Posterior vena cava (tissue), 2 donors: ENCODE measurements around the gene DNAJC11. TPM values are rescaled to one million over a fixed set of nuclear protein-coding genes. Genes with fewer than 3 reads are reported as not detected.

Experiments used
- DNase-seq: peaks from one replicate; pipeline ENCODE4 v3.0.0-alpha.2; 2020; ENCODE audit warnings: low spot score
- intact Hi-C, 2 donors: fragments of 100-400 bp; cut with DNase I; formaldehyde crosslinking; loops; one replicate each; pipeline versions ENCODE4 v1.14.1 to v1.14.2; 2022 to 2023
- total RNA-seq, 2 donors: library from RNA; stranded (reverse); fragmentation: NEBNext Ultra II Directional; extraction: Animal tissue kit (Norgen Biotek cat#: 25700); gene quantifications; one replicate each; pipeline ENCODE4 v1.2.1, GENCODE V29; 2021
- donor health status: DM: yes; HTN: yes; CAD: no.
- donor health status: DM: yes; HTN: yes; CAD: no.

DNAJC11 gene
- total RNA-seq, 2 donors from 2014 or later: 24.6 TPM

DNA sequence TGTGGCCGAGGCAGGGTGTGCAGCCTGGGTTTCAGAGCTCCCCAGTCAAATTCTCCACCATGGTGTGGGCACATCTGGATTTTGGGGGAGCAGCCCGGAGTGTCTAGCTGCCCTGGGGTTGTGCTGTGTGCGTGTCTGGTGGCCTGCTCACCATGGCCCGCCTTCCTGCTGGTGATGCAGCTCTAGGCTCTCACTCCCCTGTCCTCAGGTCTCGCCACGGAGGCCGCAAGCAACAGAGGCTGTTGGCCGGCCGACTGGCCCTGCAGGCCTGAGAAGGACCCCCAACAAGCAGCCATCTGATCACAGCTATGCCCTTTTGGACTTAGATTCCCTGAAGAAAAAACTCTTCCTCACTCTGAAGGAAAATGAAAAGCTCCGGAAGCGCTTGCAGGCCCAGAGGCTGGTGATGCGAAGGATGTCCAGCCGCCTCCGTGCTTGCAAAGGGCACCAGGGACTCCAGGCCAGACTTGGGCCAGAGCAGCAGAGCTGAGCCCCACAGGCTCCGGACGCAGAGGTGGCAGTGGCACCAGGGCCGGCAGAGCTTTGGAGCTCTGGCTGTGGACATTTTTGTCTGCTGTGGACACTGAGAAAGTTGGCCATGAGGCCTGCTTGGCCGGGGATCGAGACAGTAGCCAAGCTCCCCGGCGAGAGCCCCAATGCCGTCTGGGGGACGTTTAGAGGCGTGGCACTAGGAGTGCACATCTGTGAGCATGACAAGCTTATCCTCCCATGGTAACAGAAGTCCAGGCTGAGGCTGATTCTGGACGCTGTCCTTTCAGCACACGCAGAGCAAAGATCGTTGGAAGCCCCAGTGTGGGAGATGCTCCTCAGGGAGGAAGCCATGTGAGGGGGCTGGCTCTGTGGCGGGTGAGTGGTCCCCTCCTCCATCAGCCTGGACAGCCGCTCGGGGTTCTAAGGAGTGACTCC is 68.8 kb downstream of the DNAJC11 start:
- intact Hi-C loops: loop anchor here in 1 of 2 donors (10.0 kb wide), 1 partner anchor 78 kb away; the partner anchor contains the start of genes NOL9 and TAS1R1
- no peak for DNase-seq

- no peak for DNase-seq
- intact Hi-C loops: loop anchor here in 1 of 2 donors (10.0 kb wide), 1 partner anchor 76 kb away; the partner anchor contains the start of genes NOL9 and TAS1R1
Observed at GRCh38 chr1:6631058-6631457, 70.6 kb downstream of the DNAJC11 start.

DNA sequence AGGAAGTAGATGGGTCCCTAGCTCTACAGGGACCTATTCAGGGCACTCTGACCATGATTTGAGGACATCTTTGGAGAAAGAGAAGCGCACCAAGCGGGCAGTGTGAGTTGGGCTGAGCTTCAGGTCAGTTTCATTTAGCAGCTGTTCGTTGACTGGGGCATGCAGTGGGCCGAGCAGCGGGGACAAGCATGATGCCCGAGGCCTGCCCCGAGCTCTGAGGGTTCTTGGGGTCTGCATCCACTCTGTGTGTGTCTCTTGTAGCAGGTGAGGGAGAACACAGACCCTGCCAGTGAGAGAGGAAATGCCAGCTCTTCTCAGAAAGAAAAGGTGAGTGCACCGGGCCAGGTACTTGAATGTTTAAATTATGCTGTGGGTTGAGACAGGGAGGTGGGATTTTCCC is 71.6 kb downstream of the DNAJC11 start:
- intact Hi-C loops: loop anchor here in 1 of 2 donors (10.0 kb wide), 1 partner anchor 75 kb away; the partner anchor contains the start of genes NOL9 and TAS1R1
- DNase-seq: no peak

DNA sequence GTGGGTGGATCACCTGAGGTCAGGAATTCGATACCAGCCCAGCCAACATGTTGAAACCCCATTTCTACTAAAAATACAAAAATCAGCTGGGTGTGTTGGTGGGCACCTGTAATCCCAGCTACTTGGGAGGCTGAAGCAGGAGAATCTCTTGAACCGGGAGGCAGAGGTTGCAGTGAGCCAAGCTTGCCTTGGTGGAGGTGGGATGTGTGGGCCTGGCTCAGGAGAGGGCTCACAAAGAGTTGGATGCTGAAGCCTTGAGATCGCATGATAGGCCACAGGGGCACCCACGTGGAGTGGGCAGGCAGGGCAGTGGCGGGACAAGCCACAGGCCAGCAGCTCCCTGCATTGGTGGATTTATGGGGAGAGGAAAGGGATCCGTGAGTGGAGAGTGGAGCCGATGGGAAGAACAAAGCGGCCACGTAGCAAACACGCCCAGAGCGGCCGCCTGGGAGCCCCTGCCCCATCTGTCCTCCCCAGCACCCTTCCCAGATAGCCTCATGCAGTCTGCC is 72.6 kb downstream of the DNAJC11 start:
- intact Hi-C loops: no loop called here
- no peak for DNase-seq

DNA sequence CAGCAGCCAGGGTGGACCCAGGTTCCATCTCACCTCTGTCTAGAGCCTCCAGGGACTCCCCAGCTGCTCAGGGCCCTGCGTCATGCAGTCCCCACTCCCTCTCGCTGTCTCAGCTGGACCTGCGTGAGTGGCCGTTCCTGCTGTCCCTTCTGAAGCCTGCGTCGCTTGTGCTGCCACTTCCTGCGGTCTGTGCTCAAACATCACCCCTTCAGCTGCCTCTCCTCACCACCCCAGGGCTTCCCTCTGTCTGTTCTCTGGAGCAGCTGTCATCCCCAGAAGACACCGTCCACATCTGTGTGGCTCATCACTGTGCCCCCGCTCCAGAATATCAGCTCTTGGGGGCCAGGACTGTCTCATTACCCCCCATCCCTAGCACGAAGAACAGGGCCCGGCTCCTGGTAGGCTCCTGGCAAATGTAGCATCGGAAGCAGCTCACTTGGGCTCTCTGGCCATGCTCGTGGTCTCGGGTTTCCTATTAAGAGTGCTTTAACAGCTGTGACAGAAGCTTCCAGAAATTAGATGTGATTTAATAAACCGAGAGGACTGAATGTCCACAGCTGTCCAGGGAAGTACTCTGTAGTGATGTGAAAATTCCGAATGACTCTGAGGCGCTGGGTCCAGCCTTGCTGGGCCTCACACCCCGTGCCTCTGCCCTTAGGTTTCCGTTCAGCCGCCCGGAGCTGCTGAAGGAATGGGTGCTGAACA is 73.6 kb downstream of the DNAJC11 start:
- no peak for DNase-seq
- intact Hi-C loops: no loop called here

GRCh38 chr1:6627031-6627430 is 74.6 kb downstream of the DNAJC11 start:
- intact Hi-C loops: no loop called here
- DNase-seq: no peak

DNA sequence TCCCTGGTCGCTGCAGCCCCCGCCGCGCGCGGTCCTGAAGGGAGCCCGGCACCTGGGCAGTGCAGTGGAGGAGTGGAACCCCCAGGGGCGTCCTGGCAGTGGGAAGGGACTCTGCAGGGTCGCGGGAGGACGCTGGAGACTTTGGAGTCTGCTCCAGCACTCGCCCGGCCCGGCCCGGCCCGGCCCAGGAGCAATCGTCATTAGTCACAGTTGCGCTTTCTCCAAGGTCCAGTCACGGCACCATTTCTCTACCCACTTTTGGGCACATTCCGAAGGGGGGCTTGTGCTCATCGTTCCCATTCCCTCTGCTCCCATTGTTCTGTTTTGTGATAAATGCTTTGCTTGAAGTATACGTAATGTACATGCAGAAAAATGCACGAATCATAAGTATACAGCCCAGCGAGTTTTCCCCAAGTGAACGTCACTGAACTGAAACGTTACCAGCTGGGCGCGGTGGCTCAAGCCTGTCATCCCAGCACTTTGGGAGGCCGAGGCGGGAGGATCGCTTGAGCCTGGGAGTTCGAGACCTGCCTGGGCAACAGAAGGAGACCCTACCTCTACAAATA is 75.9 kb downstream of the DNAJC11 start:
- intact Hi-C loops: no loop called here
- no peak for DNase-seq

DNA sequence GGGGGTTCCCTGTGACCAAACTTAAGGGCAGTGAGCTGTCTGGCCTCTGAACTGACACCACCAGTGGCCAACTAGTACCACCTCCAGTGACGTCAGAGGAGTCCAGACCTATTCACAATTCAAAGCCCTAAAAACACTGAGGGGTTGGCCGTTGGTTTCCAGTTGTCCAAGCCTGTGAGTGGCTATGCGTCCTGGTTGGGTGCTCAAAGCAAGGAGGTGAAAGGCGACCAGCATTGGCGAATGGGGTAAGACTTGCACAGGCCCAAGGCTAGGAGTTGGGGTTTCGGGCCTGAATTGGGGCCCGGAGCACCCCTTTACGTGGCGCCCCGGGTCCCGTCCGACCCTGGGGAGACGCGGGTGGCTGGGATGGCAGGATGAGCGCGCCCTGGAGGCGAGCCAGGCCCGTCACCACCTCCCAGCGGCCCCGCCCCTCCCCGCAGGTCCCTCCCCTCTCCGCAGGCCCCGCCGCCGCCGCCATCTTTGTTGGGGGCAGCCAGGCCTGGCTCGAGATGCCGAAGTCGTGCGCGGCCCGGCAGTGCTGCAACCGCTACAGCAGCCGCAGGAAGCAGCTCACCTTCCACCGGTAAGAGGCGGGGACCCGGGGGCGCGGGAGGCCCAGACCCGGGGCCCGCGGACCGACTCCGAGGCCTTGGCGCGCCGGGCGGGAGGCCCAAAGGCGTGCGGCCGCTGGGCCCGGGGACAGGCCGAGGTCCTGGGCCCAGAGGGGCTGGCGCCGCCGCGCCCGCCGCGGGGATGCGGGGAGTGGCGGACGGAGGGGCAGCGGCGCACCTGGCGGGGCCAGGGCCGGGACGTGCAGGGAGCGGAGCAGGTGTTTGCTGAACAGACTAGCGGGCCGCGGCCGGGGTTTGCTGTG is 76.7 kb downstream of the DNAJC11 start, which contains the start of gene THAP3:
Gene THAP3, plus strand, starts transcription at position 159 of the 874 bp plus-strand sequence. Its CDS starts 351 bp downstream, at position 510.
- peak; percentile 96 for DNase-seq
- intact Hi-C loops: no loop called here

DNA sequence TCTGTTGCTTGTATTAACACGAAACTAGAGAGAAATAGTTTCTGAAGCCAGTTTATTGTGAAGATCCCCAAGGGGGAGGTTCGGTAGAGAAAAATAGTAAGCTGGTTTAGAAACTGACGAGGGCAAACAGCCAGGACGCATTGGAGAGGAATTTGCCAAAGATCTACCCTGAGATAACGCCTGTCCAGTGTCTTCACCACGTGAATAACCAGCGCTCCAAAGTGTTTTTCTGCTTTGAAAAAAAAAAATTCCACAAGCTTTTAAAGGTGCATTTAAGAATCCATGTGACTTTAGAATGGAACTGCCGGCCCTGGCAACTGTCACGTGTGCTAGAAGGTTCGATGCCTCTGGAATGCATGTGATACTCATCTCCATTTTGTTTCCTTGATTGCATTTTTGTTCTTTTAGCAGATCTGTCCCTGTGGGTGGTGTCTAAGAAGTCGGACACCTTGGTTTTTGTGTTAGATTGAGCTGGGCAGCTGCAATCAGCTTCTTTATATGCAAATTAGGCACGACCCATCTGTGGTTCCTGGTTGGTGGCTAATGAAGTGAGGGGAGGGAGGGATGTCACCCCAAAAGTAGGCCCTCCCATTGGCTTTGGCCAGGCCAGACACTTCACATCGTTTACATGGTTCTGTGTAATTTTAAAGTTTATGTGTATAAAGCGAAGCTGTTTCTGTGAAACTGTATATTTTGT is 78.2 kb downstream of the DNAJC11 start:
- intact Hi-C loops: no loop called here
- no peak for DNase-seq

DNA sequence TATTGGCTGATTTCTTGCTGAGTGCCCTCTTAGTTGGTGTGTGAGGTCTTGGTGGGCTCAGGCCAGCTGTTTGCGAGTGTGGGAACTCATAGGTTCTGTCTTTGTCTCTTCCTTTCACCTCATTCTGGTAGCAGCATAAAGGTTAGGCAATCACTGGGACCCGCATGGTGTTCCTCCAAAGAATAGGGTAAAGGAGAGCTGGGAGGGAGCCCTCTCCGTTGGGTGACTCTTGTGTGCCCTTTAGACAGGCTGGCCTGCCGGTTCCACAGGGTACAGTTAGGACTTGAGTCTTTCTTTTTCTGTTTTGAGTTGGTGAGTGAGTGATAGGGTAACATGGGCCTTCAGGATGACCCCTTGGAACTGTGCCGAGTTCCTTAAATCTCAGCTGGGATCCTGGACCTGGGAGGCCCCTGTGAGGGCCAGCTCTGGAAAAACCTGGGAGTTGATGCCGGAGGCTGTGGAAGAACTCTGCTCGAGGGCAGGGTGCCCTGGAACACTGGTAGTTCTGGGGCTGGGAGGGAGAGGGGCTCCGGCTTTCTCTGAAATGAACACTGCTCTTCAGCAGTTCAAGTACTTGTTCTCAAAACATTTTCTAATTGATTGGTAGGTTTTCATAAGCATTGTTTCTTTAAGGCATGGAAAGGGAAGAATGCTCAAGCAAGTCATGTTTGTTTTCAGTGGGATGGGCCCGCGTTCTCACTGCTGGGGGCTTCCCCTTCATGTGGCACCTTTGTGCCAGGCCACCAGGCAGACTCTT is 79.0 kb downstream of the DNAJC11 start:
- intact Hi-C loops: no loop called here
- no peak for DNase-seq

DNA sequence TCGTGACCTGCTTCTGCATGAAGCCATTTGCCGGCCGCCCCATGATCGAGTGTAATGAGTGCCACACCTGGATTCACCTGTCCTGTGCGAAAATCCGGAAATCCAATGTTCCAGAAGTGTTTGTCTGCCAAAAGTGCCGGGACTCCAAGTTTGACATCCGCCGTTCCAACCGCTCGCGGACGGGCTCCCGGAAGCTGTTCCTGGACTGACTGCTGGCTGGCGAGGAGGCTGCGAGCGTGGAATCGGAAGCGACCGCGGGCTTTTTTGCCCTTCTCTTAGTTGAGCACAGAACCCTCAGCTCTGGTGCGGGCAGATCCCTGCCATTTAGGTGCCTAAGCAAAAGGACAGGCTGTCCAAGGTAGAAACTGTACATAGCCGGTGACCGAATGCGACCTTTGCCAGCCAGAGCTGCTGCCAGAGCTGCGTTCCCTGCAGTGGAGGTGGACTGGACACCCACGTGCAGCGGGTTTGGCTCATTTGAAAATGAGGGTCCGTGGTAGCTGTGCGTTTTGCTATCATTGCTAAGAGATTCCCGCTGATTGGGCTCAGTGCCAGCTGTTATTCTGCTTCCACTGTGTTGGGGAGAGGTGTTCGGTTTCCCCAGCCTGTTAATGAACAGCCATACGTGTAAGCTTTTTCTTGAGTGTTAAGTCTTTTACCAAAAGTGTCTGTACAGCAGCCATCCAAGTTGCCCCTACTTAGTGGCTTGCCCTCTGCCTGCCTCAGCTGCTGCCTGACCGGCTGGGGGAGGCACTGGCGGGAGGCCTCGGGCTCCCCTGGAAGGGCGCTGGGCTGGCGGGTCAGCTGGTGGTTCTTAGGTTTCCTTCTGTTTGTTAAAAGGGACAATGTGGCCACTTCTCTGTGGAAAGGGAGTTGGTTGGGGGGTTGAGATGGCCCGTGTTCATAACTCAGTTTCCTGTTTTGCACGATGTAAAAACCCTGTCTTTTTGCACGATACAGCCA is 79.9 kb downstream of the DNAJC11 start:
- intact Hi-C loops: no loop called here
- DNase-seq: no peak

GRCh38 chr1:6619045-6619444 is 82.6 kb downstream of the DNAJC11 start:
- intact Hi-C loops: no loop called here

DNA sequence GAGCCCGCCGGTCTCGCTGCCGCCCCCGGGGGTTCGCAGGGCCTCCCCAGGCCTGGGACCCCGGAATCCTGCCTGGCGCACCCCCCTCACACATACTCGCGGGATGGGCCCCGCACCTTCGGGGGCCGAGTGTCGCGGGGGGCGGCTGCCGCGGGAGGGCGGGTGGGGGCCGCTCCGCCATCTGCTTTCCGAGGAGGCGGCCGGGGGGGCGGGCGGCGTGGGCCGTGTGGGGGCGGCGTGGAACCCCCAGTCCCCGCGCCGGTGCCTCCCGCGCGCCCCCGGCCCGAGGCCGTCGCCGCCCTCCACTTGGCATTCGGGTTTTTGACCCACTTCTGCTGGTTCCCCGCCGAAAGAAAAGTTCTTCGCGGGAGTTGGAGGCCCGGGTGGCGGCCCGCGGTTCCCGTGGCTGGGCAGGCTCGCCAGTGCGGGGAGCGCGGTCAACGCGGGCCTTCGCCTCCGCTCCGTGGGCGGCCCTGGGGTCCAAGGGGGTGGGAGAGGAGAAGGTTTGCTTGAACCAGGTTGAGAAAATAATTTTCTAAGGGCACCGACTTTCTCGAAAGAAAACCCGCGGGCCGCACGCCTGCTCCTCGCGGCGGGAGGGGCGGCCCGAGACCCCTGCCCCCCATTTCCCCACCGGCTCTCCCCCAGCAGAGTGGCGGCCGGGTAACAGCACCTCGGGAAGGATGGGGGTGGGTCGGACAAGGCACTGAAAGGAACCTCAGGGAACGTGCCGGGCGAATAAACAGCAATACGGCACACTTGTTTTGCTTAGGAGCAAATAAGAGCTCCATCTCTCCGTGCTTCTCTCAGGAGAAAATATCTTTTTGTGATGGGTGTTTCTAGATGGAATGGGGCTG is 86.5 kb downstream of the DNAJC11 start:
- intact Hi-C loops: no loop called here
- no peak for DNase-seq

More at GRCh38 chr1:6619045-6619444, 82.6 kb downstream of the DNAJC11 start:
- no peak for DNase-seq

DNA sequence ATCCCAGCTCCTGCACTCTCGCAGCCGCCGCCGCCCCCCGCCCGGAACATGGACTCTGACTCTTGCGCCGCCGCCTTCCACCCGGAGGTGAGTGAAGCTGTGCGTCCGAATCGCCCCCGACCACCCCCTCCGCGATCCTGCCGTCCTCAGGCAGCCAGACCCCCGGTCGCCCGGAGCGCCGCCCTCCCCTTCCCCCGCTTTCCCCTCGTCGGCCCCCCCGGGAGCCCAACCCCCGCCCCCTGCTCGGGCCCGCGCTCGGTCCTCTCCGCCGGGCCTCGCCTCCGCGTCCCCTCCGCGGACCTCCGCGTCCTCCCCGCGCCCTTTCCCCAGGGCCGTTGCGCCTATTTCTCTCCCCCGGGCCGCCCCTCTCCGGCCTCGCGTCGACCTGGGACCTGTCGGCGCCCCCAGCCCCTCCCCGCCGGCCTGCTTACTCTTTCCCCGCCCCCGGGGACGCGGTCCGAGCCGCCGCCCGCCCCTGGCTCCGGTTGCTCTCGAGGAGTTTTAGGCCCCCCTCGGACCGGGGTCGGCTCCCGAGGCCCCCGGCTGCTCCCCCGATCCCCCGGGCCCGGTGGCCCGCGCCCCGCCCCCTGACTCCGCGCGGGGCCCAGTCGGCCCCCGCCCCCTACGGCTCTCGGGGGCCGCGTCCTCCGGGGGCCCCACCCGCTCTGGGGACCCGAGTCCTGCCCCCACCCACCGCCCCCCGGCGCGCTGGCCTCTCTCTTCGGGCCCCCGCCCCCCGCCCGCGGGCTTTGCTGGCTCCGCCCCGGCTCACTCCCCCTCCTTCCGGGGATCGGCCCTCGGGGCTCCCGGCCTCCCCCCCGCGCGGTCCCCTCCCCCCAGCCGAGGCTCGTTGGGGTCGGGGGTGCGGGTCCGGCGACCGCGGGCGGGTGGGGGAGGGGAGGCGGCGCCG is 87.3 kb downstream of the DNAJC11 start:
- DNase-seq: peak; percentile 86
- intact Hi-C loops: no loop called here
